WTC11 (cell line): ENCODE results near the gene FHIP2A. TPM values are rescaled to one million over a fixed set of nuclear protein-coding genes. Genes with fewer than 3 reads are reported as not detected.
"Not testable (repeated sequence)": the region's sequence is repeated elsewhere in the genome, so short reads cannot be mapped to it uniquely, and the experiment has no call there.

ENCODE experiments used
- ATAC-seq: fragments of 200-7000 bp; cut with Tn5 transposase; 2 replicates; pipeline ENCODE4 v1.10.0; 2021; ENCODE audit warnings: mild to moderate bottlenecking, moderate library complexity
- CTCF ChIA-PET: fragments of 300-600 bp; sonication (Branson Sonifier 250); formaldehyde crosslinking; loops from one replicate; lab custom pipeline; 2021; ENCODE audit warnings: antibody characterized with exemption; lab: Charles Lee
- POLR2A ChIA-PET: fragments of 350-600 bp; sonication (Branson Sonifier 250); formaldehyde crosslinking; loops from one replicate; lab custom pipeline; 2021; ENCODE audit warnings: antibody characterized with exemption; lab: Charles Lee
- DNase-seq: peaks from one replicate; pipeline ENCODE4 v3.0.0; 2021; ENCODE audit warnings: low spot score
- H3K27ac Mint-ChIP-seq: 2 replicates; pipeline ENCODE4 v1.8.0; 2021; ENCODE audit warnings: mixed read lengths
- H3K27me3 Mint-ChIP-seq: 2 replicates; pipeline ENCODE4 v1.8.0; 2021; ENCODE audit warnings: low read depth, mild to moderate bottlenecking, moderate library complexity, mixed read lengths
- H3K36me3 Mint-ChIP-seq: 2 replicates; pipeline ENCODE4 v1.8.0; 2021; ENCODE audit warnings: mixed read lengths
- H3K4me1 Mint-ChIP-seq: 2 replicates; pipeline ENCODE4 v1.8.0; 2022; ENCODE audit warnings: mixed read lengths
- H3K4me3 Mint-ChIP-seq: 2 replicates; pipeline ENCODE4 v1.8.0; 2021; ENCODE audit warnings: mild to moderate bottlenecking, moderate library complexity, mixed read lengths
- H3K9me3 Mint-ChIP-seq: 2 replicates; pipeline ENCODE4 v1.8.0; 2021; ENCODE audit warnings: mixed read lengths
- CREB1 ChIP-seq: sonication (generic); formaldehyde crosslinking; IDR thresholded peaks from 2 replicates; pipeline ENCODE4 v1.8.0; 2023; ENCODE audit warnings: mild to moderate bottlenecking, missing genetic modification reagents
- CTCF ChIP-seq: fragments of 200-600 bp; IDR thresholded peaks from 2 replicates; pipeline ENCODE4 v1.8.0; 2022; ENCODE audit warnings: antibody characterized with exemption
- E2F5 ChIP-seq: sonication (generic); formaldehyde crosslinking; IDR thresholded peaks from 2 replicates; pipeline ENCODE4 v1.8.1; 2022; ENCODE audit warnings: mild to moderate bottlenecking, moderate library complexity, missing genetic modification reagents
- FOXJ3 ChIP-seq: sonication (generic); formaldehyde crosslinking; IDR thresholded peaks from 2 replicates; pipeline ENCODE4 v1.9.0; 2021; ENCODE audit warnings: missing genetic modification reagents, mild to moderate bottlenecking, borderline replicate concordance
- FOXK1 ChIP-seq: sonication (generic); formaldehyde crosslinking; IDR thresholded peaks from 2 replicates; pipeline ENCODE4 v1.8.0; 2022; ENCODE audit warnings: mild to moderate bottlenecking, moderate library complexity, missing genetic modification reagents
- JAZF1 ChIP-seq: fragments of 250-450 bp; sonication (Bioruptor Pico); IDR thresholded peaks from 2 replicates; pipeline ENCODE4 v1.9.0; 2021; ENCODE audit warnings: moderate library complexity, mild to moderate bottlenecking, inconsistent platforms
- KAT7 ChIP-seq: sonication (generic); formaldehyde crosslinking; IDR thresholded peaks from 2 replicates; pipeline ENCODE4 v1.8.1; 2023; ENCODE audit warnings: missing genetic modification reagents, mild to moderate bottlenecking, borderline replicate concordance
- NFATC4 ChIP-seq: fragments of 250-450 bp; sonication (Bioruptor Pico); IDR thresholded peaks from 2 replicates; pipeline ENCODE4 v1.9.0; 2021; ENCODE audit warnings: mild to moderate bottlenecking
- NR2C2 ChIP-seq: sonication (generic); formaldehyde crosslinking; IDR thresholded peaks from 2 replicates; pipeline ENCODE4 v1.8.0; 2022; ENCODE audit warnings: mild to moderate bottlenecking, missing genetic modification reagents
- OVOL2 ChIP-seq: fragments of 250-450 bp; sonication (Bioruptor Pico); IDR thresholded peaks from 2 replicates; pipeline ENCODE4 v1.9.0; 2021; ENCODE audit warnings: mild to moderate bottlenecking, borderline replicate concordance
- TCF7 ChIP-seq: sonication (generic); formaldehyde crosslinking; IDR thresholded peaks from 2 replicates; pipeline ENCODE4 v1.8.0; 2022; ENCODE audit warnings: mild to moderate bottlenecking, low read depth, missing genetic modification reagents, moderate library complexity
- TEAD1 ChIP-seq: sonication (generic); formaldehyde crosslinking; IDR thresholded peaks from 2 replicates; pipeline ENCODE4 v1.8.0; 2022; ENCODE audit warnings: mild to moderate bottlenecking, missing genetic modification reagents
- ZBTB21 ChIP-seq: sonication (generic); formaldehyde crosslinking; IDR thresholded peaks from 2 replicates; pipeline ENCODE4 v1.8.1; 2023; ENCODE audit warnings: mild to moderate bottlenecking, missing genetic modification reagents, borderline replicate concordance
- ZNF121 ChIP-seq: sonication (generic); formaldehyde crosslinking; IDR thresholded peaks from 2 replicates; pipeline ENCODE4 v1.8.0; 2023; ENCODE audit warnings: missing genetic modification reagents
- total RNA-seq: library from RNA; stranded (reverse); gene quantifications from 3 replicates; pipeline ENCODE4 v1.2.3, GENCODE V29; 2021
- TF ChIP-seq, protein P1 (sequence below): sonication (generic); formaldehyde crosslinking; IDR thresholded peaks from 2 replicates; pipeline ENCODE4 v1.8.1; 2023; ENCODE audit warnings: mild to moderate bottlenecking, missing genetic modification reagents
- TF ChIP-seq, protein P2 (sequence below): fragments of 250-450 bp; sonication (Bioruptor Pico); IDR thresholded peaks from 2 replicates; pipeline ENCODE4 v1.9.0; 2021; ENCODE audit warnings: mild to moderate bottlenecking, borderline replicate concordance

Gene FHIP2A
- total RNA-seq, 1 experiment from 2014 or later = 15.5 TPM

- peaks cover 9% of the 10 kb centered on the region for H3K9me3 Mint-ChIP-seq
- no peak for TF ChIP-seq TCF7 (CRISPR knock-in tag)
- no peak for TF ChIP-seq ZBTB21 (CRISPR knock-in tag)
- TF ChIP-seq ZNF121 = no peak
- no peak for TF ChIP-seq TEAD1 (CRISPR knock-in tag)
- no peak for TF ChIP-seq E2F5 (CRISPR knock-in tag)
- no peak for TF ChIP-seq KAT7 (CRISPR knock-in tag)
- TF ChIP-seq, protein P1, sequence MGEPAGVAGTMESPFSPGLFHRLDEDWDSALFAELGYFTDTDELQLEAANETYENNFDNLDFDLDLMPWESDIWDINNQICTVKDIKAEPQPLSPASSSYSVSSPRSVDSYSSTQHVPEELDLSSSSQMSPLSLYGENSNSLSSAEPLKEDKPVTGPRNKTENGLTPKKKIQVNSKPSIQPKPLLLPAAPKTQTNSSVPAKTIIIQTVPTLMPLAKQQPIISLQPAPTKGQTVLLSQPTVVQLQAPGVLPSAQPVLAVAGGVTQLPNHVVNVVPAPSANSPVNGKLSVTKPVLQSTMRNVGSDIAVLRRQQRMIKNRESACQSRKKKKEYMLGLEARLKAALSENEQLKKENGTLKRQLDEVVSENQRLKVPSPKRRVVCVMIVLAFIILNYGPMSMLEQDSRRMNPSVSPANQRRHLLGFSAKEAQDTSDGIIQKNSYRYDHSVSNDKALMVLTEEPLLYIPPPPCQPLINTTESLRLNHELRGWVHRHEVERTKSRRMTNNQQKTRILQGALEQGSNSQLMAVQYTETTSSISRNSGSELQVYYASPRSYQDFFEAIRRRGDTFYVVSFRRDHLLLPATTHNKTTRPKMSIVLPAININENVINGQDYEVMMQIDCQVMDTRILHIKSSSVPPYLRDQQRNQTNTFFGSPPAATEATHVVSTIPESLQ (CRISPR knock-in tag) = no peak
- TF ChIP-seq NR2C2 (CRISPR knock-in tag) = no peak
- TF ChIP-seq, protein P2, sequence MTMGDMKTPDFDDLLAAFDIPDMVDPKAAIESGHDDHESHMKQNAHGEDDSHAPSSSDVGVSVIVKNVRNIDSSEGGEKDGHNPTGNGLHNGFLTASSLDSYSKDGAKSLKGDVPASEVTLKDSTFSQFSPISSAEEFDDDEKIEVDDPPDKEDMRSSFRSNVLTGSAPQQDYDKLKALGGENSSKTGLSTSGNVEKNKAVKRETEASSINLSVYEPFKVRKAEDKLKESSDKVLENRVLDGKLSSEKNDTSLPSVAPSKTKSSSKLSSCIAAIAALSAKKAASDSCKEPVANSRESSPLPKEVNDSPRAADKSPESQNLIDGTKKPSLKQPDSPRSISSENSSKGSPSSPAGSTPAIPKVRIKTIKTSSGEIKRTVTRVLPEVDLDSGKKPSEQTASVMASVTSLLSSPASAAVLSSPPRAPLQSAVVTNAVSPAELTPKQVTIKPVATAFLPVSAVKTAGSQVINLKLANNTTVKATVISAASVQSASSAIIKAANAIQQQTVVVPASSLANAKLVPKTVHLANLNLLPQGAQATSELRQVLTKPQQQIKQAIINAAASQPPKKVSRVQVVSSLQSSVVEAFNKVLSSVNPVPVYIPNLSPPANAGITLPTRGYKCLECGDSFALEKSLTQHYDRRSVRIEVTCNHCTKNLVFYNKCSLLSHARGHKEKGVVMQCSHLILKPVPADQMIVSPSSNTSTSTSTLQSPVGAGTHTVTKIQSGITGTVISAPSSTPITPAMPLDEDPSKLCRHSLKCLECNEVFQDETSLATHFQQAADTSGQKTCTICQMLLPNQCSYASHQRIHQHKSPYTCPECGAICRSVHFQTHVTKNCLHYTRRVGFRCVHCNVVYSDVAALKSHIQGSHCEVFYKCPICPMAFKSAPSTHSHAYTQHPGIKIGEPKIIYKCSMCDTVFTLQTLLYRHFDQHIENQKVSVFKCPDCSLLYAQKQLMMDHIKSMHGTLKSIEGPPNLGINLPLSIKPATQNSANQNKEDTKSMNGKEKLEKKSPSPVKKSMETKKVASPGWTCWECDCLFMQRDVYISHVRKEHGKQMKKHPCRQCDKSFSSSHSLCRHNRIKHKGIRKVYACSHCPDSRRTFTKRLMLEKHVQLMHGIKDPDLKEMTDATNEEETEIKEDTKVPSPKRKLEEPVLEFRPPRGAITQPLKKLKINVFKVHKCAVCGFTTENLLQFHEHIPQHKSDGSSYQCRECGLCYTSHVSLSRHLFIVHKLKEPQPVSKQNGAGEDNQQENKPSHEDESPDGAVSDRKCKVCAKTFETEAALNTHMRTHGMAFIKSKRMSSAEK (CRISPR knock-in tag) = no peak
- TF ChIP-seq OVOL2 (CRISPR knock-in tag) = no peak
- no peak for TF ChIP-seq FOXK1 (CRISPR knock-in tag)
- TF ChIP-seq CTCF = no peak
- TF ChIP-seq CREB1 = no peak
- POLR2A ChIA-PET = no interaction called here
- H3K4me3 Mint-ChIP-seq = no peak overlapping the region
- H3K36me3 Mint-ChIP-seq = peaks cover 63% of the 10 kb centered on the region
- H3K27me3 Mint-ChIP-seq = no peaks in the 10 kb centered on the region
- H3K4me1 Mint-ChIP-seq = peaks cover 3% of the 10 kb centered on the region; the same call in 1 of the 2 replicates
- H3K27ac Mint-ChIP-seq = no peak overlapping the region
- CTCF ChIA-PET = no interaction called here
- ATAC-seq = no peak
- DNase-seq = no peak
Measured at GRCh38 chr10:114845978-114846693, 24.6 kb downstream of the FHIP2A start.

DNA sequence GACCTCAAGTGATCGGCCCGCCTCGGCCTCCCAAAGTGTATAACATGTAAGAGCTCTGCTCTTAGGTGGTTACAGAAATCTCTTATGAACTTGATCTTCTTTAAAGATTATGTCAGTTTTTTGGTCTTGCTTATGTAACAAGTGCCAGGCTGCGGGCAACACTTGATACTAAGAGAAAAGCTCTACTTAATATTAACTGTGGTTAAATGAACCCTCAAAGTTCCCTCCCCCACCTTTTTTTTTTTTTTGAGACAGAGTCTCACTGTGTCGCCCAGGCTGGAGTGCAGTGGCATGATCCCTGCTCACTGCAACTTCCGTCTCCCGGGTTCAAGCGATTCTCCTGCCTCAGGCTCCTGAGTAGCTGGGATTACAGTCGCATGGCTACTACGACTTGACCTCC lies 25.9 kb downstream of the FHIP2A start:
- H3K9me3 Mint-ChIP-seq, H3K4me1 Mint-ChIP-seq, CTCF ChIA-PET, H3K27ac Mint-ChIP-seq, H3K27me3 Mint-ChIP-seq, H3K4me3 Mint-ChIP-seq, ATAC-seq, DNase-seq, POLR2A ChIA-PET: not testable (repeated sequence)
- peaks cover 73% of the 10 kb centered on the region for H3K36me3 Mint-ChIP-seq

- peaks cover 9% of the 10 kb centered on the region for H3K9me3 Mint-ChIP-seq
- H3K27ac Mint-ChIP-seq = no peak overlapping the region
- POLR2A ChIA-PET = no interaction called here
- TF ChIP-seq CREB1 (no peak), FOXJ3 (CRISPR knock-in tag) (no peak), NFATC4 (no peak), JAZF1 (CRISPR knock-in tag) (no peak)
- CTCF ChIA-PET = no interaction called here
- H3K4me3 Mint-ChIP-seq = no peak overlapping the region
- no peak for ATAC-seq
- no peaks in the 10 kb centered on the region for H3K4me1 Mint-ChIP-seq
- no peak for DNase-seq
- H3K36me3 Mint-ChIP-seq = peaks cover 60% of the 10 kb centered on the region
- H3K27me3 Mint-ChIP-seq = no peaks in the 10 kb centered on the region
Measured at GRCh38 chr10:114849674-114850073, 28.1 kb downstream of the FHIP2A start.
